GM19468 (cell line): ENCODE results near the gene DHX32.
A peak's percentile ranks its signal among the peaks of the same experiment; 100 is the strongest.

Experiments used
- ATAC-seq: cut with Tn5 transposase; IDR thresholded peaks from one replicate; pipeline ENCODE4 v1.9.1; 2021; ENCODE audit warnings: mild to moderate bottlenecking, moderate library complexity, moderate number of reproducible peaks; ENCODE audit not compliant: unreplicated experiment; ENCODE audit errors: extremely low read depth

DHX32 gene

GRCh38 chr10:125850766-125851731 is 30.0 kb downstream of the DHX32 start:
- no peak for ATAC-seq

- ATAC-seq, result no peak
These were observed 31.6 kb downstream of the DHX32 start for GRCh38 chr10:125849448-125849847.

GRCh38 chr10:125848857-125849256 is 32.2 kb downstream of the DHX32 start:
- no peak for ATAC-seq

- ATAC-seq, result no peak
These were observed 32.7 kb downstream of the DHX32 start for GRCh38 chr10:125848371-125848770.

- ATAC-seq, result peak; percentile 69
These were observed 34.2 kb downstream of the DHX32 start for GRCh38 chr10:125846894-125847293.

GRCh38 chr10:125845617-125846016 is 35.5 kb downstream of the DHX32 start:
- ATAC-seq, result no peak

- no peak for ATAC-seq
These were observed 36.3 kb downstream of the DHX32 start for GRCh38 chr10:125844751-125845221.

- no peak for ATAC-seq
These were observed 37.3 kb downstream of the DHX32 start for GRCh38 chr10:125843603-125844329.

GRCh38 chr10:125840955-125841354 is 40.1 kb downstream of the DHX32 start:
- no peak for ATAC-seq

GRCh38 chr10:125840406-125840805 is 40.7 kb downstream of the DHX32 start:
- ATAC-seq, result no peak

GRCh38 chr10:125838802-125839575 is 42.1 kb downstream of the DHX32 start:
- no peak for ATAC-seq

- no peak for ATAC-seq
These were observed 44.3 kb downstream of the DHX32 start for GRCh38 chr10:125836746-125837145.

GRCh38 chr10:125828311-125828710 is 52.8 kb downstream of the DHX32 start:
- ATAC-seq, result no peak

GRCh38 chr10:125827133-125827532 is 54.0 kb downstream of the DHX32 start:
- no peak for ATAC-seq

- no peak for ATAC-seq
These were observed 56.4 kb downstream of the DHX32 start for GRCh38 chr10:125824736-125825135.

- no peak for ATAC-seq
These were observed 57.3 kb downstream of the DHX32 start for GRCh38 chr10:125823663-125824251.

GRCh38 chr10:125822878-125823662 is 58.0 kb downstream of the DHX32 start, which contains the start of the genes BCCIP and UROS:
Gene BCCIP, plus strand, starts transcription at chr10:125823546. Its CDS starts 12 bp downstream, at chr10:125823558.
Gene UROS, minus strand, starts transcription at chr10:125823258. Its CDS starts 6,759 bp downstream, at chr10:125816499.
- ATAC-seq, result peak; percentile 62

GRCh38 chr10:125820701-125821100 is 60.4 kb downstream of the DHX32 start:
- ATAC-seq, result peak; percentile 40
